ENCODE results near the gene KCTD3. TPM values are rescaled to one million over a fixed set of nuclear protein-coding genes. Genes with fewer than 3 reads are reported as not detected.

The KCTD3 gene
- total RNA-seq, 1 experiment from 2014 or later, result 39.3 TPM

DNA sequence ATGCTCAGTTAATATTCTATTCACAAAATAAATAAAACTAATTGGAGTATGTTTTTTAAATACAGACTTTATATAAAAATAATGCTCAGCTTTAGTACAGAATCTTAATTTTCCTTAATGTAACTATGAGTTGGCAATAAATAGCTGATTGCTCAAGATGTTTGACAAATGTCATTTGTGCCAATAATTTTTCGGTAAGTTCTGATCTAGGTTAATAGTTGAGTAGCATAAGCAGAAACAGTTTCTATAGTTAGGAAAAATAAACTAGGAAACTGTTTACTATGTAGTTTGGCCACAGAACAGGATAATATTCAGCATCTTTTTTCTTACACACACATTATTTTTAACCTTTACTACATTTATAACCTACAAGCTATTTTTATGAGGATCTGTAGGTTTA, 40.3 kb downstream of the KCTD3 start:
- Histone ChIP-seq H2BK120ac (ENCODE audit: low read depth, low read length, poor library complexity, severe bottlenecking) (no peak overlapping the region), H4K91ac (ENCODE audit: insufficient read length, low read depth, low read length) (no peak overlapping the region), H3K14ac (ENCODE audit: insufficient read depth, low read length) (no peak overlapping the region), H3K79me1 (ENCODE audit: insufficient read depth, low read depth, low read length, poor library complexity, severe bottlenecking) (no peaks in the 10 kb centered on the region), H3K27ac (ENCODE audit: insufficient read length, low read depth, low read length) (no peak overlapping the region), H3K23ac (ENCODE audit: insufficient read length, low read depth, low read length) (no peak overlapping the region), H4K8ac (replicated peaks; ENCODE audit: insufficient read length, low read depth, low read length) (no peak overlapping the region), H2AK5ac (ENCODE audit: insufficient read length, low read length) (no peak overlapping the region), H2AFZ (ENCODE audit: low read length) (no peak overlapping the region), H3K18ac (ENCODE audit: insufficient read length, low read depth, low read length) (no peak overlapping the region), H3K9me3 (ENCODE audit: control insufficient read depth, low read depth, low read length) (no peaks in the 10 kb centered on the region), H4K20me1 (ENCODE audit: control insufficient read depth, insufficient read depth, insufficient read length) (no peaks in the 10 kb centered on the region), H2BK12ac (ENCODE audit: insufficient read length, low read depth, low read length) (no peak overlapping the region), H3K27me3 (ENCODE audit: insufficient read depth, low read length) (no peaks in the 10 kb centered on the region), H2BK20ac (ENCODE audit: low read depth, low read length, poor library complexity, severe bottlenecking) (no peak overlapping the region), H3K4ac (ENCODE audit: low read depth, low read length) (no peak overlapping the region), H3K4me1 (ENCODE audit: insufficient read depth, low read length) (no peaks in the 10 kb centered on the region), H2BK5ac (ENCODE audit: insufficient read length, low read length) (no peak overlapping the region), H3K9ac (ENCODE audit: extremely low read depth, insufficient read length, low read length) (no peak overlapping the region), H3K56ac (ENCODE audit: insufficient read length, low read depth, low read length) (no peak overlapping the region), H3K23me2 (ENCODE audit: insufficient read length, low read depth, low read length, poor library complexity, severe bottlenecking) (no peaks in the 10 kb centered on the region), H3K4me2 (ENCODE audit: insufficient read depth, insufficient read length, low read length) (no peak overlapping the region), H2BK15ac (ENCODE audit: low read depth, low read length) (no peak overlapping the region), H4K5ac (ENCODE audit: insufficient read length, low read depth, low read length) (no peak overlapping the region), H3T11ph (ENCODE audit: low read length) (no peak overlapping the region), H3K79me2 (ENCODE audit: insufficient read depth, low read length) (no peaks in the 10 kb centered on the region)
- no peaks in the 10 kb centered on the region for H3K9me3 Mint-ChIP-seq
- TF ChIP-seq, protein P1, sequence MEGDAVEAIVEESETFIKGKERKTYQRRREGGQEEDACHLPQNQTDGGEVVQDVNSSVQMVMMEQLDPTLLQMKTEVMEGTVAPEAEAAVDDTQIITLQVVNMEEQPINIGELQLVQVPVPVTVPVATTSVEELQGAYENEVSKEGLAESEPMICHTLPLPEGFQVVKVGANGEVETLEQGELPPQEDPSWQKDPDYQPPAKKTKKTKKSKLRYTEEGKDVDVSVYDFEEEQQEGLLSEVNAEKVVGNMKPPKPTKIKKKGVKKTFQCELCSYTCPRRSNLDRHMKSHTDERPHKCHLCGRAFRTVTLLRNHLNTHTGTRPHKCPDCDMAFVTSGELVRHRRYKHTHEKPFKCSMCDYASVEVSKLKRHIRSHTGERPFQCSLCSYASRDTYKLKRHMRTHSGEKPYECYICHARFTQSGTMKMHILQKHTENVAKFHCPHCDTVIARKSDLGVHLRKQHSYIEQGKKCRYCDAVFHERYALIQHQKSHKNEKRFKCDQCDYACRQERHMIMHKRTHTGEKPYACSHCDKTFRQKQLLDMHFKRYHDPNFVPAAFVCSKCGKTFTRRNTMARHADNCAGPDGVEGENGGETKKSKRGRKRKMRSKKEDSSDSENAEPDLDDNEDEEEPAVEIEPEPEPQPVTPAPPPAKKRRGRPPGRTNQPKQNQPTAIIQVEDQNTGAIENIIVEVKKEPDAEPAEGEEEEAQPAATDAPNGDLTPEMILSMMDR (conservative IDR thresholded peaks at IDR 0.05), result no peak
- H3K27me3 Mint-ChIP-seq (ENCODE audit: low read depth), result no peaks in the 10 kb centered on the region
- H3K4me3 Mint-ChIP-seq, result no peak overlapping the region
- H3K4me1 Mint-ChIP-seq, result peaks cover 9 to 13% of the 10 kb centered on the region in 2 experiments
- H3K27ac Mint-ChIP-seq, result no peak overlapping the region
- peaks cover 9 to 38% (median 26%) of the 10 kb centered on the region in 3 experiments; a peak in 6 of 7 replicates for H3K36me3 Mint-ChIP-seq (ENCODE audit: insufficient read depth in 1 of 3, low read depth in 3 of 3)
- DNase-seq, result no peak
- WGBS (ENCODE audit: extremely low coverage, insufficient read length, low lambda C conversion rate), result no CpG with 5 or more reads among the region's 1 CpG

Data from H9 (cell line).